CD14-positive monocyte (primary cell): ENCODE results near the gene RAPGEF6. TPM values are rescaled to one million over a fixed set of nuclear protein-coding genes. Genes with fewer than 3 reads are reported as not detected.

ENCODE experiments used
- DNase-seq, 3 donors: peaks; one replicate each; pipeline ENCODE4 v3.0.0-alpha.2; 2011 to 2022
- H2AFZ ChIP-seq: 2 replicates; pipeline ENCODE4 v1.6.0; 2012; ENCODE audit warnings: mild to moderate bottlenecking, low read depth, low read length, inconsistent platforms; ENCODE audit not compliant: insufficient read depth, poor library complexity, severe bottlenecking
- H3K27ac ChIP-seq, 2 donors: 1 replicate in 1 of 2; 2 replicates in 1 of 2; pipeline ENCODE4 v1.5.1; 2012 to 2013; ENCODE audit warnings: low read length in 2 of 2, control low read depth in 1 of 2, inconsistent platforms in 1 of 2, low read depth in 1 of 2, mild to moderate bottlenecking in 1 of 2
- H3K27me3 ChIP-seq, 2 donors: one replicate each; pipeline versions ENCODE4 v1.6.0 to v1.6.1; 2011 to 2013; ENCODE audit warnings: low read length in 2 of 2; ENCODE audit not compliant: control insufficient read depth in 2 of 2, insufficient read depth in 2 of 2
- H3K36me3 ChIP-seq, 2 donors: replicated peaks in 1 of 2; 1 replicate in 1 of 2; 2 replicates in 1 of 2; pipeline versions ENCODE4 v1.5.1 to v1.6.1; 2012 to 2013; ENCODE audit warnings: low read length in 2 of 2, control low read depth in 1 of 2, inconsistent platforms in 1 of 2, mild to moderate bottlenecking in 1 of 2; ENCODE audit not compliant: insufficient read depth in 2 of 2, control insufficient read depth in 1 of 2
- H3K4me1 ChIP-seq, 2 donors: 1 replicate in 1 of 2; 2 replicates in 1 of 2; pipeline versions ENCODE4 v1.5.1 to v1.6.1; 2012 to 2013; ENCODE audit warnings: low read length in 2 of 2, control low read depth in 1 of 2, inconsistent platforms in 1 of 2, mild to moderate bottlenecking in 1 of 2, moderate library complexity in 1 of 2; ENCODE audit not compliant: insufficient read depth in 2 of 2, control insufficient read depth in 1 of 2
- H3K4me2 ChIP-seq: replicated peaks from 2 replicates; pipeline ENCODE3; 2012; ENCODE audit warnings: low read length, moderate library complexity, mild to moderate bottlenecking; ENCODE audit not compliant: poor library complexity, severe bottlenecking; ENCODE audit errors: extremely low read depth
- H3K4me3 ChIP-seq, 3 experiments: fragments of 200-600 bp in 1 of 3; sonication (generic) in 1 of 3; replicated peaks in 1 of 3; 1 replicate in 2 of 3; 2 replicates in 1 of 3; pipeline ENCODE4 v1.5.1; 2011 to 2013; ENCODE audit warnings: low read length in 3 of 3, mild to moderate bottlenecking in 3 of 3, control low read depth in 2 of 3, low read depth in 2 of 3, inconsistent platforms in 1 of 3, moderate library complexity in 1 of 3
- H3K79me2 ChIP-seq: 2 replicates; pipeline ENCODE4 v1.6.0; 2012; ENCODE audit warnings: mild to moderate bottlenecking, control low read depth, inconsistent platforms, low read length, moderate library complexity; ENCODE audit not compliant: insufficient read depth
- H3K9ac ChIP-seq: 2 replicates; pipeline ENCODE4 v1.6.0; 2017; ENCODE audit warnings: low read length, mild to moderate bottlenecking; ENCODE audit not compliant: insufficient read depth, poor library complexity, severe bottlenecking
- H3K9me3 ChIP-seq, 2 donors: replicated peaks in 1 of 2; 1 replicate in 1 of 2; 2 replicates in 1 of 2; pipeline versions ENCODE4 v1.5.1 to v1.6.1; 2012 to 2013; ENCODE audit warnings: low read length in 2 of 2, control low read depth in 1 of 2; ENCODE audit not compliant: control insufficient read depth in 1 of 2, insufficient read depth in 1 of 2
- H4K20me1 ChIP-seq: 2 replicates; pipeline ENCODE4 v1.6.0; 2012; ENCODE audit warnings: mild to moderate bottlenecking, low read length, control low read depth, moderate library complexity; ENCODE audit not compliant: insufficient read depth
- H3K27ac Mint-ChIP-seq, 7 donors: one replicate each; pipeline ENCODE4 v1.8.0; 2020; ENCODE audit warnings: mild to moderate bottlenecking in 7 of 7, mixed read lengths in 7 of 7, moderate library complexity in 6 of 7, inconsistent platforms in 2 of 7
- H3K27me3 Mint-ChIP-seq, 3 donors: one replicate each; pipeline ENCODE4 v1.8.0; 2021 to 2022; ENCODE audit warnings: low read depth in 3 of 3, mild to moderate bottlenecking in 3 of 3, mixed read lengths in 3 of 3, moderate library complexity in 3 of 3, inconsistent platforms in 1 of 3
- H3K36me3 Mint-ChIP-seq, 2 donors: one replicate each; pipeline ENCODE4 v1.8.0; 2020; ENCODE audit warnings: mixed read lengths in 2 of 2, inconsistent platforms in 1 of 2, mild to moderate bottlenecking in 1 of 2
- H3K4me1 Mint-ChIP-seq: one replicate; pipeline ENCODE4 v1.8.0; 2020; ENCODE audit warnings: mild to moderate bottlenecking, mixed read lengths
- H3K4me3 Mint-ChIP-seq, 2 donors: one replicate each; pipeline ENCODE4 v1.8.0; 2020; ENCODE audit warnings: mild to moderate bottlenecking in 2 of 2, mixed read lengths in 2 of 2, moderate library complexity in 1 of 2
- H3K9me3 Mint-ChIP-seq, 7 donors: one replicate each; pipeline ENCODE4 v1.8.0; 2020 to 2022; ENCODE audit warnings: mixed read lengths in 7 of 7, mild to moderate bottlenecking in 6 of 7, moderate library complexity in 6 of 7, inconsistent platforms in 2 of 7
- CTCF ChIP-seq: fragments of 200-600 bp; IDR thresholded peaks from one replicate; pipeline ENCODE4 v1.8.0; 2022; ENCODE audit warnings: antibody characterized with exemption, mild to moderate bottlenecking
- WGBS: methylation state at CpG from one replicate; pipeline ENCODE4 v1.1.5; 2013; ENCODE audit warnings: missing lambda C conversion rate; ENCODE audit not compliant: insufficient coverage; 5-methylcytosine and 5-hydroxymethylcytosine counted together
- intact Hi-C, 2 donors: fragments of 100-400 bp; cut with micrococcal nuclease; formaldehyde crosslinking; loops; one replicate each; pipeline versions ENCODE4 v1.15.0 to v1.15.1; 2023
- polyA plus RNA-seq, 3 donors: library from polyadenylated mRNA; depleted of rRNA in 1 of 3; unstranded in 2 of 3; stranded (reverse) in 1 of 3; fragments of 300-500 nt in 2 of 3; fragments of >200 nt in 1 of 3; fragmentation: Illumina TruSeq in 2 of 3; gene quantifications; 1 replicate in 2 of 3; 2 replicates in 1 of 3; pipeline ENCODE4 v1.2.3, GENCODE V29; 2012 to 2021

Gene RAPGEF6
- polyA plus RNA-seq, 3 donors, result 2.9 to 4.8 (median 4.8) TPM

GRCh38 chr5:131533836-131534235, 101.2 kb downstream of the RAPGEF6 start:
- Histone ChIP-seq H3K27ac (no peak overlapping the region), H3K4me2 (no peak overlapping the region), H4K20me1 (no peaks in the 10 kb centered on the region), H3K4me1 (peaks cover 23 to 36% of the 10 kb centered on the region in 2 donors), H3K79me2 (peaks cover 5% of the 10 kb centered on the region), H3K9me3 (no peaks in the 10 kb centered on the region), H3K9ac (no peak overlapping the region), H3K4me3 (no peak overlapping the region), H3K27me3 (no peaks in the 10 kb centered on the region), H3K36me3 (no peaks in the 10 kb centered on the region), H2AFZ (no peak overlapping the region)
- peaks cover 4 to 9% of the 10 kb centered on the region in 2 donors for H3K36me3 Mint-ChIP-seq
- H3K4me3 Mint-ChIP-seq, result no peak overlapping the region
- no peaks in the 10 kb centered on the region for H3K27me3 Mint-ChIP-seq
- DNase-seq, result no peak
- H3K9me3 Mint-ChIP-seq, result no peaks in the 10 kb centered on the region
- intact Hi-C loops, result loop anchor here in 1 of 2 donors (10.0 kb wide), 1 partner anchor 49 kb away; no protein-coding TSS in a partner anchor
- TF ChIP-seq CTCF, result no peak
- whole genome bisulfite sequencing, result no CpG with 5 or more reads among the region's 1 CpG
- no peak overlapping the region for H3K27ac Mint-ChIP-seq
- H3K4me1 Mint-ChIP-seq, result peaks cover 29% of the 10 kb centered on the region

GRCh38 chr5:131532031-131532640, 102.9 kb downstream of the RAPGEF6 start:
- 67% methylated on average over 2 of the region's 6 CpGs for WGBS
- H3K79me2 ChIP-seq, result peaks cover 2% of the 10 kb centered on the region
- H3K27me3 ChIP-seq, result no peaks in the 10 kb centered on the region
- no peaks in the 10 kb centered on the region for H3K36me3 ChIP-seq
- no peaks in the 10 kb centered on the region for H3K27me3 Mint-ChIP-seq
- H3K36me3 Mint-ChIP-seq, result peaks cover 4 to 9% of the 10 kb centered on the region in 2 donors
- no peak overlapping the region for H3K4me2 ChIP-seq
- H3K4me1 Mint-ChIP-seq, result peaks cover 24% of the 10 kb centered on the region
- no peaks in the 10 kb centered on the region for H4K20me1 ChIP-seq
- H2AFZ ChIP-seq, result no peak overlapping the region
- TF ChIP-seq CTCF, result no peak
- no peak overlapping the region for H3K4me3 ChIP-seq
- no peak overlapping the region for H3K27ac ChIP-seq
- no peaks in the 10 kb centered on the region for H3K9me3 Mint-ChIP-seq
- no peak overlapping the region for H3K4me3 Mint-ChIP-seq
- intact Hi-C loops, result loop anchor here in 1 of 2 donors (10.0 kb wide), 1 partner anchor 47 kb away; no protein-coding TSS in a partner anchor
- no peak overlapping the region for H3K9ac ChIP-seq
- peaks cover 8 to 24% of the 10 kb centered on the region in 2 donors for H3K4me1 ChIP-seq
- H3K27ac Mint-ChIP-seq, result peak overlapping the region in 1 of 7 donors; percentile 21
- no peak for DNase-seq
- no peaks in the 10 kb centered on the region for H3K9me3 ChIP-seq
